GM21529 (cell line): ENCODE results near the gene EEF2.

ENCODE experiments used
- ATAC-seq: cut with Tn5 transposase; IDR thresholded peaks from one replicate; pipeline ENCODE4 v1.9.1; 2021; ENCODE audit not compliant: unreplicated experiment

Gene EEF2

DNA sequence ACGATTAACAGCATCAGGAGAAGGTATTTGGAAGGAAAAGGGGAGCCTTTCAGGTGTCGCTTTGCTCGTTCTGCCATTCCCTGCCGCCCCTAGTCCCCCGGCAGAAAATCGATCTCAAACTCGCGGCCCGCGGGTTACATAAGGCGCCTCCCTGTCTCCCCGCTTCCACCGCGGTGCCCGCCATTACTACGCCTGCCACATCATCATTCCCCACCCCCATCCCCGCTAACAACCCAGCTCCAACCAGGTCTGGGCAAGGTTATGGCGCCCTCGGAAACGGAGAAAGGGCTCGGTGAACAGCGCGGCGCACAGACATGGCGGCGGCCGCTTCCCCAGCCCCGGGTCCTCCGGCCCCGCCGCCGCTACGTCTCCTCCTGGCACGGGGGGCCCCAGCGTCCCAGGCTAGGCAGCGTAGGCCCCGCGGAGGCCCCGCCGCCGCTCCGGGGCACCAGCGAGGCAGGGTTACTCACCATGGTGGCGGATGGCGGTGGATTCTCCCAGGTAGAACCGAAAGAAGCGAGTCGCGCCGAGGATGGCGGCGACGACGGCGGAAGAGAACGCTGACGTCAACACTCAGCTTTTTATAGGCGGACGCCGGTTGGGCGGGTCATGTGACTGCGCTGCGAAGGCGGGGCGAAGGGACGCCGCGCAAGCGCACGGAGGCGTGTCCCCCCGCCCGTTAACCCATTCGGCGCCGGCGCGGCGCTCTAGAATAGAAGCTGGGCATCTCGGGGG is at the start of gene EEF2:
TSS of gene EEF2 (minus strand) at position 556 of the 735 bp plus-strand sequence. CDS start at position 473, 83 bp downstream.
- ATAC-seq = no peak

DNA sequence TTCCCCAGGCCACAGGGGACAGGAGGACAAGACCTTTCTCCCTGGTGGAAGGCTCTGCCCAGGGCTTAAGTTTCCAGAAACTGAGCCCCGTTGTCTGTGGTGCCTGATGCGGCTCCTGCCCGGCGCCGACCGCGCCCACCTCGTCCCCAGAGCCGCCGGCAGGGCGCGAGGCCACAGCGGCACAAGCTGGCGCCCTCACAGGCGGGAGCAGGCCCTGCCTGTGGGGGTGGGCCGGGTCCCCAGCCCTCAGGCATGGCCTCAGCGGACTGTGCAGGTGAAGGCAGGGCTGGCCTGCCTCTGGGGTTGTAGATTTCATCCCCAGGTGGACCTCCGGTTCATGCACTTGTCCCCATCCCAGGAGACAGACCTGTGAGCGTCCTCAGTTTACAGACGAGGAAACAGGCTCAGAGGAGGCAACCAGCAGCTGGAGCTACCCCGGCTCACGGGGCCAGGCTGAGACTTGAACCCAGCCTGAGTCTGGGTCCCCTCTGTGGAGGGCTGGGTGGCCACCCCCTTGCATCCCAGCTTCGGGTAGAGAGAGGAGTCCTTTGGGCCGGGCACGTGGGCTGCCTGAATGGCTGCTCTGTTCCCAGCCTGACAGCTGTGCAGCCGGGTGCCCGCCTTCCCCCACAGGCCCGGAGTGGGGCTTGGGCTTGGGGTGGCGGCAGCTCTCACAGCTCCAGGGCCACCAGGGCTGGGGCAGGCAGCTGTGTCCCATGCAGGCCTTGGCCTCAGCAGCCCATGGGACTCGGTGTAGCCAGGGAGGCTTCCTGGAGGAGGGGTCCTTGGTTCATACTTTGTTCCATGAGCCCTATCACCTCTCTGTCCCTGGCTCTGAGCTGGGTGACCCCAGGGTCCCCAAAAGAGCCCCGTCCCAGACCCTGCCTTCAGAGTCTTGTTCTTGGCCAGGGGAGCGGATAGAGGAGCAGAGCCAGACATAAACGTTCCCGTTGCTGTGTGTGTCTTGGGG is 49.1 kb upstream of the EEF2 start:
- ATAC-seq = no peak

- no peak for ATAC-seq
Measured at GRCh38 chr19:4033028-4033956, 48.0 kb upstream of the EEF2 start.

DNA sequence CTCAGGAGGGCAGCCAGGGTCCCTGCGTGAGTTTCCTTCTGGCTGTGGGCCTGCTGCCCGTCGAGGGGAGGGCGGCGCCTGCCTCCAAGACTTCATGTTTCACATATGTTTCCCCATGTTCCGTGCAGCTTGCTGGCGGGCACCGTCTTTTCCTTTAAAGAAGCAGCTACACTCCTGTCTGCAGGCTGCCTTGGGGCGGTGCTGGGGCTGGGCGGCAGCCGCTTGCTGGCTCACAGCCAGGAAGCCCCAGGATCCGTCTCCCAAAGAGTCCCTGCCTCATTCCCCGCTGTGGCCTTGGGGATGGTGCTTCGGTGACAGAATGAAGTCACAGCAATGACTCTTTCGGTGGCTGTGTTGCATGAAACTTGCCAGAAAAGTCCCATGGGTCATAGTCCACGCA is 47.2 kb upstream of the EEF2 start:
- no peak for ATAC-seq

DNA sequence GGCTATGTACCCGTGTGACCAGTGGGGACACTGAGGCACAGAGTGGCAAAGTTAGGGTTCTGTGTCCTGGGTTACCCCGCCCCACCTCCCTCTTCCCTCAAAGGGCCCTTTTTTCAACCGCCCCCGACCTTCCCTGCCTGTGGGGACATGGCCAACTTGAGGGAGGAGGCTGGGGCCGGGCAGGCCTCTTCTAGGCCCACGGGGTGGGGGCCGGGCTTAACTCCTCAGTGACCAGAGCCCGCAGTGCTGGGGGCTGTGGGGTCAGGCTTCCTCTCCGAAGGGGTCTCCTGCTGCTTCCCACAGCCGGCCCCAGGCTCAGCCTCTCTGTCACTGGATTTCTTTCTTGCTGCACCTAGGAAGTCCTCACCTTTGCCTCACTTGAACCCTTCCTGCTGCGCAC is 46.2 kb upstream of the EEF2 start:
- ATAC-seq = no peak

DNA sequence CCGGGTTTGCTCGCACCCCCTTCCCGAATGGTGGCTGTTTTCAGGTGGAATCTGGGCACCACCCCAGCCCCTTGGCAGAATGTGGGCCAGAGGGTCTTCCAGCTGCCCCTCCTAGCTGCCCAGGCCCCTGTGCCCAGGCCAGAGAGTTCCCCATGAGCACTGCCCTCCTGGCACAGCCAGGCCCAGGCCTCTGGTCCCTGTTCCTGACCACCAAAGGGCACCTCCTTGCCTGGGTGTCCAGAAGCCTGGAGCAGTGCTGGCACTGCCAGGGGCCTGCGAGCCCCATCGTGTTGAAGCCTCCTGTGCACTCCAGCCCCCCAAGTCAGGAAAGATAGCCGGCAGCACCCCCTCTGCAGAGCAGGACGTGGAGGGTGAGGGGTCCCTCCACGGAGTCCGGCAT is 45.7 kb upstream of the EEF2 start:
- no peak for ATAC-seq

DNA sequence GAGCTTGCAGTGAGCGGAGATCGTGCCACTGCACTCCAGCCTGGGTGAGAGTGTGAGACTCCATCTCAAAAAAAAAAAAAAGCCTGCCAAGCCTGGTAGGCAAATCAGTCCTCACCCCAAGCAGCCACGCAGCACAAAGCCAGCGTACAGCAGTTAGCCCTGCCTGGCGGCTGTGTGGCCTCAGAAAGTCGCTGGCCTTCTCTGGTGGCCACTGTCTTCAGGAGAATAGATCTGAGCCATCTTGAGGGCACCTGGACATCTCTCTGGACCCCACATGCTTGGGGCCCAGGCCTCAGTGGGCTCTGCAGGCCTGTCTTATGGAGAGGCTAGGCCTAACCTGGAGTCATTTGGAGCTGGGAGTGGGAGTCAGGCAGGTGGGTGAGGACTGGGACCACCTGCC is 45.3 kb upstream of the EEF2 start:
- no peak for ATAC-seq

DNA sequence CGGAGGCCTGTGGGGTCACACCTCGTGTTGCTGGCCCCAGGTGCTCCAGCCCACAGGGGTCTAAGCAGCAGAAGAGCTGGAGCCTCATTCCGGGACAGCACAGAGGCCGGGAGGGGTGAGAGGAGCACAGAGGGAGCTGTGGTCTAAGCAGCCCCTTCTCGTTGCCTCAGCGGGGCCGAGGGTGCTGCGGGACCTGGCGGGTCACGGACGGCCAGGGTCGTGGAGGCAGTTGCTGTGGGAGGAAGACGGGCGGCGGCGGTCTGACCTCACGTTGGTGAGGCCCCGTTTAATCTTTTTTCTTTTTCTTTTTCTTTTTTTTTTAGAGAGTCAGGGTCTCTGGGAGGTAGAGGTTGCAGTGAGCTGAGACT is 44.0 kb upstream of the EEF2 start:
- ATAC-seq = no peak

GRCh38 chr19:4028334-4029246 is 43.3 kb upstream of the EEF2 start:
- ATAC-seq = no peak

- ATAC-seq = no peak
Measured at GRCh38 chr19:4027146-4027545, 41.9 kb upstream of the EEF2 start.

DNA sequence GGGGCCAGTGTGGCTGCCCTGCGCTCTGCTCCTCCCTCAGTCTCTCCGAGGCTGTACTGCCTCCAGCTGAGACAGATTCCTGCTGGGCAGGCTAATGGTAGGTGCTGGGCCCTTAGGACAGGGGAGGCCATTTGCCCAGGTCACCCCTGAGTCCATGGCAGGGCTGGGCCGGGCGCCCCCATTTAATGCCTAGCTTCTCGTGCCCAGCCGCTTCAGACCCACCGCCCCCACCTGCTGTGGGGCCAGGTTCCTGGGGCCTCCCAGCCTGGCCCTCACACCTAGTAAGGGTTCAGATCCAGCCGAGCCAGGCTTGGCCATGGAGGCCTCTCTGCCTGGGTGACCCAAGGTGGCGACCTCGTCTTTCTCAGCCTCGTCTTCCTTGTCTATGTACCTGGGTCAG is 40.1 kb upstream of the EEF2 start:
- no peak for ATAC-seq

DNA sequence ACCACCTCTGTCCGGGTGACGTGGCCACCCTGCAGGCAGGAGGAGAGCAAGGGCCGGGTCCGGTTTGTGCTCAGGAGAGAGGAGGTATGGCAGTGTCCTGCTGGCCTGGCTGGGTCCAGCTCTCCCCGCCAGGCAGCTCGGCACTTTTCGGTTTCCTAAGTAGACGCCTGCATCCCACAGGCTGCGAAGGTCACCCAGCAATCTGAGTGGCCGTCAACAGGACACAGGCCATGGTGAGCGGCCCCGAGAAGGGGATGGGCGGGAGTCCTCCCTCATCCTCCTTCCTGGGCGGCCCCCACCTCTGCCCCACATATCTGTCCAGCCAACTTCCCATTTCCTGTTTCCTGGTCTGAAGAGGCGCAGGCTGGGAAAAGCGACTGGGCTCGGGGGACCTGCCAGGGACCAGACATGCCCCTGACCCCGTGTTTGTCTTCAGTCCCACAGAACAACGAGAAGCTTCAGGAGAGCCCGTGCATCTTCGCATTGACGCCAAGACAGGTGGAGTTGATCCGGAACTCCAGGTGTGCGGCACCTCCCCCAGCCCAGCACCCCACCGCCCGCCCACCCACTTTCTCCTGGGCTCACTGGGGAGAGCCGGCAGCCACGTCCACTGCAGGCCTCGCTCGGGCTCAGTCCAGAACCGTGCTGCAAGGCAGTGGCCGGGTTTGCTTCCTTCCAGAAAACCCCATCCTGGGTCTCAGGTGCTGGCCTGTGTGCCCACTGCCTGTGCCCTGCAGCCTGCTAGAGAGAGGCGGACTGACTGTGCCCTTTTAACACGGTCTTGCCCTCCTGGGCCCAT is 38.5 kb upstream of the EEF2 start:
- ATAC-seq = no peak

- no peak for ATAC-seq
Measured at GRCh38 chr19:4019578-4019977, 34.3 kb upstream of the EEF2 start.

- no peak for ATAC-seq
Measured at GRCh38 chr19:4018775-4019504, 33.7 kb upstream of the EEF2 start.

GRCh38 chr19:4018140-4018613 is 32.9 kb upstream of the EEF2 start:
- no peak for ATAC-seq

DNA sequence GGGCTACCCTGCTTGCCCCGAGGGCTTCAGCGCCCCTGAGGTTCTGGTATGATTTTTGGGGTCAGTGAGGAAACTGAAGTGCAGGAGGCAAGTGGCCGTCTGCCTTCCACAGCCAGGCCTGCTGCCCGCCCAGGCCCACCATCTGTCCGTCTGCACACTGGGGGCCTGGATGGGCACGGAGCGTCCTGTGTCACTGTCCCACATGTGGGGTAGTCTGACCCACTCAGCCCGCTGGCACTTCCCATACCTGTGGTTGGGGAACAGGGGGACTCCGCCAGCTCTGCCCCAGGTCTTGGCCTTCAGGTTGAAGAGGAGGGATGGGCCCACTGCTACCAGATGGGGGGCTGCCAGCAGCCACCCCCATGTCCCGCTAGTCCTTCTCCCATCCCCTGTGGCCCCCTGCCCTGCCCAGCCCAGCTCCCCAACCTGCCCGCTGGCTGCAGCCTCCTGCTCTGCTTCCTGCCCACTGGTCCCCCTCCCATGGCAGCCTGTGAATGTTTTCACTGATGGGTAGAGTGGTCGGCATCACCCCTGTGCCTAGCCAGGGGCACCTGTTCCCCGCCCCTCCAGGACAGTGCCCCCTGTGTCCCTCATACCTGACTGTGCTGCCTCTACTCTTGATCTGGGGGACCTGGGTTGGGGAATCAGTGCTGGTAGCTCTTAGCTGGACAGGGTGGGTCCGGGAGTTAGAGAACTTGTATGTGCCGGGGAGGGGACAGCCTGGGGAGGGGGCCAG is 31.8 kb upstream of the EEF2 start:
- no peak for ATAC-seq

- no peak for ATAC-seq
Measured at GRCh38 chr19:4016486-4016885, 31.2 kb upstream of the EEF2 start.
